A549 (cell line): ENCODE results near the gene TCF4.

Experiments
- HDAC2 ChIP-seq: fragments of 200-600 bp; sonication (generic); IDR thresholded peaks from 2 replicates; pipeline ENCODE4 v1.6.1; 2016
- MAFK ChIP-seq: fragments of 450-650 bp; IDR thresholded peaks from 2 replicates; pipeline ENCODE4 v1.6.1; 2014; ENCODE audit not compliant: partially characterized antibody
- NR3C1 ChIP-seq: fragments of >200 bp; sonication (Bioruptor Twin); formaldehyde crosslinking; IDR thresholded peaks from 3 replicates; pipeline ENCODE4 v1.6.1; 2017
- POLR2A ChIP-seq: IDR thresholded peaks from 2 replicates; pipeline ENCODE4 v1.6.1; 2012; ENCODE audit warnings: mild to moderate bottlenecking, low read length
- RCOR1 ChIP-seq: fragments of 150-350 bp; IDR thresholded peaks from 2 replicates; pipeline ENCODE4 v1.6.1; 2014; ENCODE audit warnings: antibody characterized with exemption, low read length, low read depth
- TP53 ChIP-seq: fragments of 250-450 bp; sonication (Bioruptor Pico); IDR thresholded peaks from 2 replicates; pipeline ENCODE4 v1.5.0; 2021; ENCODE audit warnings: mild to moderate bottlenecking, moderate library complexity
- TF ChIP-seq, protein P1 (sequence below): IDR thresholded peaks from 2 replicates; pipeline ENCODE4 v1.6.1; 2012
- TF ChIP-seq, protein P2 (sequence below): fragments of >200 bp; sonication (Bioruptor Twin); formaldehyde crosslinking; IDR thresholded peaks from 3 replicates; pipeline ENCODE4 v1.5.1; 2016

DNA sequence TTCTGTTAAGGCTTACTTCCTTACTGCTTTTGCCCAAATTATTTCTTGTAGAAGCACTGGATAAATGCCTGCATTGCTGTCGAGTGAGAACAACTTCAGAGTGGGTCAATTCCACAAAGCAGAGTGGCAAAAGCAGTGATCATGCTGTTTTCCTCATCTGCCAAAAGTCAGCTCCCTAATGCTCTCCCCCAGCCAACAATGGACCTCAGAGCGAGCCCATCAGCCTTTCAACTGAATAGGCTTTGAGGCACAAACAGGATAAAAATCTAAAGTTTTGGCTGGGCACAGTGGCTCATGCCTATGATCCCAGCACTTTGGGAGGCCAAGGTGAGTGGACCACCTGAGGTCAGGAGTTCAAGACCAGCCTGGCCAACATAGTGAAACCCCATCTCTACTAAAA lies 222.7 kb downstream of the TCF4 start:
- TF ChIP-seq MAFK: no peak
- TF ChIP-seq HDAC2: no peak
- TF ChIP-seq, protein P1, sequence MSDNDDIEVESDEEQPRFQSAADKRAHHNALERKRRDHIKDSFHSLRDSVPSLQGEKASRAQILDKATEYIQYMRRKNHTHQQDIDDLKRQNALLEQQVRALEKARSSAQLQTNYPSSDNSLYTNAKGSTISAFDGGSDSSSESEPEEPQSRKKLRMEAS: no peak
- TF ChIP-seq, protein P2, sequence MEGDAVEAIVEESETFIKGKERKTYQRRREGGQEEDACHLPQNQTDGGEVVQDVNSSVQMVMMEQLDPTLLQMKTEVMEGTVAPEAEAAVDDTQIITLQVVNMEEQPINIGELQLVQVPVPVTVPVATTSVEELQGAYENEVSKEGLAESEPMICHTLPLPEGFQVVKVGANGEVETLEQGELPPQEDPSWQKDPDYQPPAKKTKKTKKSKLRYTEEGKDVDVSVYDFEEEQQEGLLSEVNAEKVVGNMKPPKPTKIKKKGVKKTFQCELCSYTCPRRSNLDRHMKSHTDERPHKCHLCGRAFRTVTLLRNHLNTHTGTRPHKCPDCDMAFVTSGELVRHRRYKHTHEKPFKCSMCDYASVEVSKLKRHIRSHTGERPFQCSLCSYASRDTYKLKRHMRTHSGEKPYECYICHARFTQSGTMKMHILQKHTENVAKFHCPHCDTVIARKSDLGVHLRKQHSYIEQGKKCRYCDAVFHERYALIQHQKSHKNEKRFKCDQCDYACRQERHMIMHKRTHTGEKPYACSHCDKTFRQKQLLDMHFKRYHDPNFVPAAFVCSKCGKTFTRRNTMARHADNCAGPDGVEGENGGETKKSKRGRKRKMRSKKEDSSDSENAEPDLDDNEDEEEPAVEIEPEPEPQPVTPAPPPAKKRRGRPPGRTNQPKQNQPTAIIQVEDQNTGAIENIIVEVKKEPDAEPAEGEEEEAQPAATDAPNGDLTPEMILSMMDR: no peak
- no peak for TF ChIP-seq RCOR1
- TF ChIP-seq NR3C1: no peak
- TF ChIP-seq POLR2A: no peak
- TF ChIP-seq TP53 (CRISPR knock-in tag): no peak
